ENCODE data around the gene ISYNA1.

Gene ISYNA1

DNA sequence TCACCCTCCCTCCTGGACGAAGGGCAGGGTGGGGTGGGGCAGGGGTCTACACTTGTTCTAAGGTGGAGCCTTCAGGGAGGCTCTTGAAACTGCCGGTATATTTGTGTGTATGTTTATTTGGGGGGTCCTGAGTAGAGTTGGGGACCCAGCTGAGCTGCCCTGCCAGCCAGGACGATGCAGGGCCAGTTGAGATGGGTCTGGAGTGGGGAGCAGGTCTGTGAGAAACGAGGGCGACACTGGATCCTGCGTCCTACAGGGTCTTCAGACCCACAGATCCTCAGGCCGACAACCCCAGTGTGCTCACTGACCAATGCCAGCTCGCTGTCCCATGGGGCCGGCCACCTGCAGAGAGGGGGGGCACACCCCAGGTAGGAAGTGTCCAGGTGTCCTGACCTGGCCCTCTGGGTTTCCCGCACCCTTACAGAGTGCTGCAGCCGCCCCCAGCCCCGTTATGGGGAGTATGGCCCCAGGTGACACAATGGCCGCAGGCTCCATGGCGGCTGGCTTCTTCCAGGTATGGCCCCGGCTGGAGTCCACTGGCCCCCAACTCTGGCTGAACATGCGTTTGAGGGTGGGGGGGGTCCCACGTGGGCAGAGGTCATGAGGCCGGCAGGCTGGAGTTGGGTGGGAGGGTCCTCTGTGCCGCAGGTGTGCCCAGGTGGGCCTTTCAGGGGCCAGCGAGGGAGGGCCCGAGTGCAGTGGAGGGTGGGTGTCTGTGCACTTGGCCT, 7.4 kb downstream of the ISYNA1 start:
- DNase-seq: no peak

DNA sequence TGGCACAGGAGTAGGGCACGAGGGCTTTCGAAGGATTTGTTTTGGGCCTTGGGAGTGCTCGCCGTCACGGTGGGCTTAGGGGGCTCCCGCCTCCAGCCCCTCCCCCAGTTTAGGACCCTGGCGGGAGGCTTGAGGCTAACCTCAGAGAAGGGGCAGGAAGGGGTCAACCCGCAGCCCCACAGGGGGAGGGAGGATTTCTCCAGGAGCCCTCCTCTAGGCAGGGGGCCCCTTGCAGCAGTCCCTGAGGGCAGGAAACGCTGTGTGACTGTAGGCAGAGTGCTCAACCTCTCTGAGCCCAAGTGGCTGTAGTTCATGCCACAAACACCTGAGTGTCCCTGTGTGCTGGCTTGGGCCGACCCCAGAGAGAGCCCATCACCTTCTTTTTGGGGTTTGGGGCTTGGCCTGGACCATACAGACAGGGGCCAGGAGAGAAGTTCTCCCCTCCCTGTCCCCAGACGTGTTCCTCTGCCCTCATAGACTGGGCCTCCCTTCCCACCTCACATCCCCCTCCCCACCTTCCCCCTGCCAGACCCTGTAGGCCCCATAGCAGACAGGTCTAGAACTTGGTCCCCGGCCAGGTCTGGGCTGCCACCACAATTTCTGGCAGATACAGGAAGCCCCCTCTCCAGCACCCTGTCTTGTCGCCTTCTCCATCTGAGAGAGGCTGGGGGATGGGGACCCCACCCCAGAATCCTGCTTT, 8.1 kb downstream of the ISYNA1 start:
- no peak for DNase-seq

DNA sequence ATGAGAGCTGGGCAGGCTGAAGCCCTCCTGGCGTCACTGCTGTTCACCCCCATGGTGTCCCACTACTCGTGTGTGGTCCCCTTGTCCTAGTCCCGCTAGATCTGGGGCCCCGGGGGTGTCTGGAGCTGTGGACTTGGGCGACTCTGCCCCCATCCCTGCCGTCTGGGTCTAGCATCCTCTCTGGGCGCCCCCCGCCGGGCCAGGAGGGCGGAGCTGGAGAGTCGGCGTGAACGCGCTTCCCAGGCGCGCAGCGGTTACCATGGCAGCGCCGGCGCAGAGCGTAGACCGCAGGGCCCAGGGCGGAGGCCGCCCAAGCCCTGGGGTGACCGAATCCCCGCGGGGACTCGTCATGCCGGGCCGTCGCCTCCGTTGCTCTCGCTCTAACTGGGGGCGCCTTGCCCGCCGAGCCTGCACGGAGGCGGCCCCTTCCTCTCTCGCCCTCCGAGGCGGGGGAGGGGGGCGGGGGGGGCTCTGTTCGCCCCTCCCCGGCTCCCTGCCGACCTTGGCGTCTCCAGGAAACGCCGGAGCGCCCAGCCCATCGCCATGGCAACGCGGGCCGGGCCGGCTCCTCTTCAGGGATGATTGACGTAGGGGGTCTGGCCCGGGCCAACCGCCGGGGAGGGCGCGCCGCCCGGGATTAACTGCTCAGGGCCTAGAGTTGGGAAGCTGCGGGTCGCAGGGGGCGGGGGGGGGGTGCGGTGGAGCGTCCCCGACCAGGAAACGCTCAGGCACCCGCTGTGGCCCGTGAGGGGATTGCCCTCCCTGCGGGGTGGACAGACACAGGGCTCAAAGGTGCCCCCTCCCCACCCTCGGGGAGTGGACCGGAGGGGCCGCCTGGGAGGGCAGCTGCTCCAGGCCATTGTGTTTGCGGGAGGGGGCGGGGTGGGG, 8.9 kb downstream of the ISYNA1 start:
- peak; percentile 98 for DNase-seq

DNA sequence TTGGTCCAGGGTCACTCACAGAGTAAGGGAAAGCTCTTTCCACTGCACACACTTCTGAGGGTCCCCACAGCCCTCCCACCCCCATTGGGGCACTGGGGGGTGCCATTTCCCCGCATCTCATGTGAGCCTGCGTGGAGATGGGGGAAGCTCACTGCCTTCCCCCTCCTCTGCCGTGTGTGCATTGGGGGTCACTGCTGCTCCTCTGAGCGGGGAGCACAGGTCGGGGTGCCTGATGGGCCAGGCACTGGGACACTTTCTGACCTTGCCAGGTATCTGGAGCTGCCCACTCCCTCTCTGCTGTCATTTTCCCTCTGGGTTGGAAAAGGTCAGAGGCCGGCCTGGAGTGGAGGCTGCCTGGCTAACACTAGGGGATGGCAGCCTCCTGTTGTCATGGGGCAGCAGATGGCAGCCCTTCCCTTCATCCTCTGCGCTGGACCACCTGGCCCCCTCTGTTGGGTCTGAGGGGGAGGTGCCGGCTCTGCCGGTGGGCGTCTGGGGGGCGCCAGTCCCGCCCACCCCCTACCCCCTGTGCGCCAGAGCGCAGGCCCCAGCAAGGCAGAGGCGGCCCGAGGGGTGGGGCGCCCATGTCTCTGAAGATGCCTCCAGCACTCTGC, 9.7 kb downstream of the ISYNA1 start:
- DNase-seq: peak; percentile 93

DNA sequence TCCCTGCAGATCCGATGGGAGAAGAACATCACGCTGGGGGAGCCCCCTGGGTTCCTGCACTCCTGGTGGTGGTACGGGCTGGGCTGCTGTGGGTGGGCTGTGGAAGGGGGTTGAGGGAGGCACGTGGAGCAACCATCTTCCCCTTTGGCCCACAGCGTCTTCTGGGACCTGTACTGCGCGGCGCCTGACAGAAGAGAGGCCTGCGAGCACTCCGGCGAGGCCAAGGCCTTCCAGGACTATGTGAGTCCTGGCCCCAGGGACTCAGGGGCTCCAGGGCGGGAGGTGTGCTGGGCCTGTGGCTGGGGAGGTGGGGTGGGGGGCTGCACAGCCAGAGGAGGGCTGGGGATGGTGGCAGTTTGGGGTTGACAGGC, 10.2 kb downstream of the ISYNA1 start:
- DNase-seq: no peak

DNA sequence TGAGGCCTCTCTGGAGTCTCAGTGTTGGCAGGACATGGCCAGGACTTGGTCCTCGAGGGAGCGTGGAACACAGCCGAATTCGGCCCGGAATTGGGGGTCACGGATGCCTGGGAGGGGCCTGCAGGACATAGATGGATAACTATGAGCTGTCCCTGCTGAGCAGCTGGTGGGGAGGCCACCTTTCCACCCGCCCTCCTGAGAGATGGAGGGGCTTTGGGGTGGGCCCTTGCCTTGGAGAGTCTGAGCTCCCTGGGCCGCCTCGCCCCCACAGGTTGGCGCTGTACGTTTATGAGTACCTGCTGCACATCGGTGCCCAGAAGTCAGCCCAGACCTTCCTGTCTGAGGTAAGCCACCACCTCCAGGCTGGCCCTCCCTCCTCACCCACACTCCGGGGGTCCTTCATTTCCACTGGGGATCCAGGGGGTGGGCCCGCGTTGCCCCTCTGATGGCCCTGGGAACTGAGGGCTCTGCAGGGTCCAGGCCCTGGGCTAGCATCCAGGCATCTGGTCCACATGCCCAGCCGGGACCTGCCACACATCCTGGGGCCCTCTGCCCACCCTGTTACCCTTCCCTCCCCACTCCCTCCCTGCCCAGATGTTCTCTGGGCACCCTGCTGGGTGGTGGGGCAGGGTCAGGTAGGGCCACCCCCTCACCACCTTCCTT, 10.7 kb downstream of the ISYNA1 start:
- no peak for DNase-seq

DNA sequence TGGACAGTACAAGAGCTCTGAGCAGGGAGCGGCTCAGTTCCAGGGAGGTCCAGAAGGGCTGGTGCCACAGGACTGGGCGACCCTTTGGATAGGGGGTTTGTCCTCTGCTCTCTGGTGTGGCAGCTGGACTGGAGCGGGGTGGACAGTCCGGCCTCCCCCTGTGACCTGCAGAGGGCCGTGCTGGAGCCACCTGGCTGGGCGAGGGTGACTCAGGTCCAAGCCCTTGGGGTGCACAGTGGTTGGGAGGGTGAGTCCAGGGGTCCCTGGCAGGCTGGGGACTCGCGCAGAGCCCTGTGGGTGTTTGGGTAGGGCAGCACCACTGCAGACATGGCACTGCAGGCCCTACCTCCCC, 11.5 kb downstream of the ISYNA1 start:
- no peak for DNase-seq

DNA sequence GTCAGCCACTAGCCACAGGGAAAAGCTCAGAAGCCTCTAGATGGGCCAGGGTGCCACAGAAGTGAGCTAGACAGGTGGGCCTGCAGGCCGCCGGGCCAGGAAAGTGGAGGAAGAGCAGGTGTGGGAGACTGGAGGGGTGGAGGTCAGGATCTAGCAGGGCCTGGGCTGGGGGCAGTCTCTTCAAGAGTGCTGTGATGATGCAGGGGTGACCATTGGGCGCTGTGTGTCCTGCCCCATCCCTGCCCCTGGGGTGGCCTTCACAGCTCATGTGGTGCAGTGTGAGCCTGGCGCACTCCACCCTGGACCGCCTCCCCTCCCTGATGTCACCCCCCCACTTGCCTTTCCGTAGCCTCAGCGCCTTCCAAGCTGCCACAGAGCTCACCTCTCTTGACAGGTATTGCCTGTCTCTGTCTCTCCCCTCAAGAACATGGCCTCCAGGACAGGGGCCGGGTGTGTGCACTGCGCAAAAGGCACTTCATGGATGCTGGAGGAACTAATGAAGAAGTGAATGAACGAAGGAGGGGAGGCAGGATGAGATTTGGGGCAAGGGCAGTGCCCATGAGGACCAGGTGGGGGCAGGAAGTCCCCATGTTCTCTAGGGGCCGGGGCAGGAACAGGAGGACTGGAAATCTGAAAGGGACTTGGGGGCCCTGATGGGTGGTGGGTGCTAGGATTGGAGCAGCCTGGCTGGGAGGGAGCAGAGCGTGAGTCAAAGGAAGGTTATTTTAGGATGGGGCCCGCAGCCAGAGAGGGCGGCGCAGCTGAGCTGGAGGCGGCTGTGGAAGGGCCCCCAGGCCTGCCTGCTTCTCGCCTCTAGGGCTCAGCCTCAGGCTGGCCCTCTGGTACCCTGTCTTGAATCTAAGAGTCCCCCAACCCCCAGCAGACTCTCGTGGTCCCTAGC, 12.2 kb downstream of the ISYNA1 start:
- DNase-seq: no peak

DNA sequence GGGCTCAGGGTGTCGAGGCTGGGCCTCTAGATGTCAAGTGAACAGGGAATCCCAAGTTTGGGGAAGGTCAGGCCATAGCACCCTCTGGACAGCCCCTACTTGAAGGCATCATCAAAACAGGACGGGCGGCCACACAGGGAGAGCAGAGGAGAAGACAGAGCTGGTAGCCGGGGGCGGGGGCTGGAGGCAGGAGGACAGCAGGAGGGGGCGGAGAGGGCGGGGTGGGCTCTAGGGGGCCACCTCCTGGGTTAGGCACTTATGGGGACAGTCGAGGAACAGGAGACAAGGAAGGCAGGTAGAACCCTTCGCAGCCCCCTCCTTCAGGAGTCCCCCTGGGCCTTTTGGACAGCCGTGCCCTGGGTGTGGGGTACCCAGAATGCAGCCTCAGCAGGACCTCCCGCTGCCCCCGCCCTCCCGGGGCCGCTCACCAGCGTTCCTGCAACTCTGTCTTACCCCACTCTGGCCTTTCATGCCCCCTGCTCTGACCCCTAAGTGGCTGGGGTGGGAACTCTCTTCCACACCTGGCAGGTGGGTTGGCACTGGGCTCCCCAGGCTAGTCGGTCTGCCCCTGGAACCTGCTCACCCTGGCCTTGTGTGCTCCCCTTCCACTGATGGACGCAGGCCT, 12.9 kb downstream of the ISYNA1 start:
- no peak for DNase-seq

DNA sequence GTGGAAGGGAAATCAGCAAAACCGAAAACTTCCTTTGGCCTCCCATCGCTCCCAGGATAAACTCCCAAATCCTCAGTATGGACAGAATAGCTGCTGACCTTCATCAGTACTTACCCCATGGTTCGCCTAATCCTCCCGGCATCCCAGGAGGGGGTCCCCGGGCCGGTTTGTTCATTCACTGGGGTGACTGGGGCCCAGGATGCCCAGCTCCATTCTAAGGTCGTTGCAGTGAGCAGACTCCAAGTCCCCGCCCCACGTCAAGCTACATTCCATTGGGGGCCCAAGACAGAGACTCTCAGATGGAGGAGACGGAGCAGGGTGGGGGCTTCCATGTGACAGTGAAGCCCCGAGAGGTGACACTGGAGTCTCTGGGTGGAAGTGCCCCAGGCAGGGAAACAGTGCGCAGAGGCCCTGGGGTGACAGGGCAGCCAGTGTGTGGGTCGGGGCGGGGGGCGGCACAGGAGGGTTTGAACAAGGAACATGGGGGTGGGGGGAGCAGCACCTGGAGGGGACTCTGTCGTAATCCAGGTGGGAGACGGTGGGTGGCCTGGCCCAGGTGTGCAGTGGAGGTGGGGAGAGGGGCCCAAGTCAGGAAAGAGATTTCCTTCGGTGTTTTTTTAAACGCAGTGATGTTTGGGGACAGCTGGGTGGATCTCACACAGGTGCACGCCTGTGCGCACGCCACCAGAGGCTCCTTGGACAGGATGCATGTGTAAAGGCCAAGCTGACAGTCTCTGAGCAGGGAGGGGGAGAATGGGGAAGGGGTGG, 13.6 kb downstream of the ISYNA1 start:
- no peak for DNase-seq

DNA sequence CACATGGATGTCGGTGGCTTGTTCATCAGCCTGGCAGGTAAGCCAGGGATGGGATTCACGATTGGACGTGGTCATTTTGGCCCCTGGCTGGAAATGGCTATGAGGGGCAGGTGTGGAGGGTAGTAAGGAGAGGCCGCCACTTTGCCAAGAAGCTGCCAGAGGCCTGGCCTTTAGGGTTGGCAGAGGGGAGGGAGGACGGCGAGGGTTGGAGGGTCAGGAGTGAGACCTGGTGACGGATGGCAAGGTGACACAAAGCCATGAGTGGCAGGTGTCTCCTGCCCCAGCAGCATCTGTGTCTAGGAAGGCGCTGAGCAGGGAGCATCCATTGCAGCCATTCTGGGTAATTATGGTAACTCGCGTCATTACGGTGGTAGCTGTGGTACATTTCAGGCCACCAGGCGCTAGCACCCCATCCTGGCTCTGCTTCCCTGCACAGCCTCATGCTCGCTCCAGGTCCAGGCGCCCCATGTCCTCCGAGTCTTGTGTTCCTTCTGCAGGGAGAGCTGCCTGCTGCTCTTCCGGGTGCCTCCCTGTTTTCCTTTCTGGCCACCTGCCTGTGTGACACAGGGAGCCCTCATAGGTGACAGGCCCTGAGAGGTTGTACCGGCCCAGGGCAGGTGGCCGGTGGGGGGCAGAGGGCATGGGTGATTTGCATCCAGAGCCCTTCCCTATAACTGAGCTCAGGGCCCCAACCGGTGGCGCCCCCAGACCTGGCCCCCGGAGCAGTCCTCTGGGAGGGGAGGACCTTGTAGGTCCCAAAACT, 14.5 kb downstream of the ISYNA1 start:
- no peak for DNase-seq

DNA sequence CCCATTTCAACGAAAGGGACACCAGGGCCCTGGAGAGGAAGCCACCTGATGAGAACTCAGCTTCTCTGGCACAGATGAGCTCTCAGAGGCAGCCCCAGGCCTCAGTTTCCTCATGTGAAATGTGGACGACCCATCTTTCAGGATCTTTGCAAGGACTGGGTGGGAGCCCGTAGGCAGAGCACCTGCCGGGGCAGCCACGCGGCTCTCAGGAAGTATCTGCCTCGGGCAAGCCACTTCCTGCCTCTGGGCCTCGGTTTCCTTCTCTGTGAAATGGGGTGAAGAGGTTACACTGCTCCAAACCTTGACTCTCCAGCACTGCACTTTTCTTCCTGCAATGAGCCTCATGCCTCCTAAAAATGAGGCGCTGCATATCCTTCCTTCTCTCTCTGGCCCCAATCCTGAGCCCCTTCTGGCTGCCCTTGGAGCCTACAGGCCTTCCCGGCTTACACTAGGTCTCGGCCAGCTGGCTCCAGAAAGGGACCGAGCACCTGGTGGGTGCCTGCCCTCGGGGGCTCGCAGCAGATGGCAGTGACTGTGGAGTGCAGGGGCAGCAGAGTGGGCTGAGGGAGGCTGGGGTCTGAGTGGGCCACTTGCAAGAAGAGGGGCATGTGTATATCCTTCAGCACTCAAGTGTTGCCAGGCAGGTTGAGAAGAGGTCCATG, 15.3 kb downstream of the ISYNA1 start:
- DNase-seq: no peak

DNA sequence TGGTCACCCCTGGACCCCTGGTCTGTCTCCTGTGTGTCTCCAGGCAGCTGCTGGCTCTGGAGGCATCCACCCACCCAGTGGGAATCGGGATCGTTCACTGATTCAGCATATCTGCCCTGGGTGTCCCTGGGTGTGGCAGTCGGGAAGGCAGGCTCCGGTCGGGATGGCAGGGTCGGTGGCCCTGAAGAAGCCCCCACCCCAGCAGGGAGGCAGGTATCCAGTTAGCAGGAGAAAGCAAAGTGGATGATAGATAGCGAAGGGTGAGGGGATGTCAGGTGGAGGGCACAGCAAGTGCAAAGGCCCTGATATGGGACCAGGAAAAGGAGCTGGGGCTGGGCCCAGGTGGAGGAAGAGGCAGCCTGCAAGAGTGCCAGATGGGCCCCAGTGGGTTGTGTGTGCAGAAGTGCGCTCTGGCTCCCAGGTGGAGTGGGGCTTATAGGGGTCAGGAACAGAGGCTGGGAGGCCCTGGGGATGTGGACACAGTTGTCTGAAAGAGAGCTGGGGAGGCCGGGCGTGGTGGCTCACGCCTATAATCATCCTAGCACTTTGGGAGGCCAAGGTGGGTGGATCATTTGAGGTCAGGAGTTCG, 16.5 kb downstream of the ISYNA1 start:
- peak; percentile 65 for DNase-seq

DNA sequence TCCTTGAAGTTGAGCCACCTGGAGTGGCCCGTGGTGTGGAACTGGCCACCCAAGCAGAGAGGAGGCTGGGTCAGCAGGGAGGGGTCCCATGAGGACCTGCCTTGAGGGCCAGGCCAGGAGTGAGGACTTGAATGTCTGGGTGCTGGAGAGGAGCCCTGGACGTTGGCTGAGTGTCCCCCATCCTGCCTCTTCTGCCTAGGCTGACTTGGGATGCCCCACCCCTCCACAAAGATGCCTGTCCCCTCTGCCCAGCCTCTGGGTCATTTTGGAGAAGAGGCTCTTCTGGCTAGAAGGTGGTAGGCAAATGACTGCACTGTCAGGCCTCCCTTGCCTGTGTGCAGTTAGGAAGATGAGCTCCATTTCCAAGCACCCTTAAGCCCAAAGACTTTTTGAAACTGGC, 17.0 kb downstream of the ISYNA1 start:
- DNase-seq: no peak

DNA sequence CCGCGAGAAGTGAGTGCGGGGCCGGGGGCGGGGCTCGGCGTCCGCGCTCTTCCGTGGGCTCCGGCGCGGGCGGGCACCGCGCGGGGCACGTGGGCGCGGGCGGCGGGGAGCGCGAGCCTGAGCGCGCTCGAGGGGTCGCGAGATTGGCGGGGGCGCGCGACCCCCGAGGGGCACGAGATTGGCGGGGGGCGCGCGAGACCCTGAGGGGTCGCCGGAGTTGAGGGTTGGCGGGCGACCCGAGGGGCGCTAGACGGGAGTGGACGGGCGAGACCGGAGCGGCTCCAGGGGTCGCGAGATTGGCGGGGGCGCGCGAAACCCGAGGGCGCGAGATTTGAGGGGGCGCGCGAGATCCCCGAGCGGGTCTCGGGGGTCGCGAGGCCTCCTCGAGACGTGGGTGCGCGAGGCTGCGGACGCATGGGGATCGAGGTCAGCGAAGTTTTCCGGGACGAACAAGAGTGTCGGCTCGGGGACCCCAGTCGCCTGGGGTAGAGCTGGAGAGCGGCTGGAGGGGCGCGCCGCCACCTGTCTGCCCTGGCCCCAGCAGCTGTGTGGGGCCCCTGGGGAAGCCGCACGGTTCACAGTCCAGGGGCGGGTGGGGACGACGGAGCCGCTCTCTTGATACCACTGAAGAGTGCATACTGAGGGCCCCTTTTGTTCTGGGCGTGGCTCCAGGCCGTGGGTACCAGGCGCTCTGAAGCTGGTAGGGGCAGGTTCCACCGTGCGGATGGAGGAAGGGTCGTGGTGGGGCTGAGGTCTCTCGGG, 18.1 kb downstream of the ISYNA1 start:
- peak; percentile 82 for DNase-seq

DNA sequence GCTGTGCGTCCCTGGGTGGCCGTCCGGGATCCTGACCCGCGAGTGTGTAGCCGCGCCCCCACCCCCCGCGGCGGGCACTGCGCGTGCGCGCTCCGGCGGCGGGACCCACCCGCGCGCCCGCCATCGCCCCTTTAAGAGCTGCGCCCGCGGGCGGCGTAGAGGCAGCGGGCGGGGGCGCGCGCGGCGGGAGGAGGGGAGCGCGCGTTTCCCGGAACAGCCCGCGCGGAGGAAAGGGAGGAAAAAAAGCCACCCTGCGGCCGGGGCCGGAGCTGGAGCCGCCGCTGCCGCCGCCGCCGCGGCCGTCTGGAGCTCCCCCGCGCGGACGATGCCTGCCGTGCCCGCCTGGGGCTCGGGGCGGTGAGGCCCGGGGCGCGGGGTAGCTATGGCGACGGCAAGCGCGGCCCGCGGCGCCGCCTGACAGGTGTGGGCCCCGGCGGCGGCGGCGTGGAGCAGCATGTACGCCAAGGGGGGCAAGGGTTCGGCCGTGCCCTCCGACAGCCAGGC, 18.7 kb downstream of the ISYNA1 start, which contains the start of gene SSBP4:
Gene SSBP4, plus strand, starts transcription at position 204 of the 504 bp plus-strand sequence. Its CDS starts 251 bp downstream, at position 455.
- peak; percentile 91 for DNase-seq

DNA sequence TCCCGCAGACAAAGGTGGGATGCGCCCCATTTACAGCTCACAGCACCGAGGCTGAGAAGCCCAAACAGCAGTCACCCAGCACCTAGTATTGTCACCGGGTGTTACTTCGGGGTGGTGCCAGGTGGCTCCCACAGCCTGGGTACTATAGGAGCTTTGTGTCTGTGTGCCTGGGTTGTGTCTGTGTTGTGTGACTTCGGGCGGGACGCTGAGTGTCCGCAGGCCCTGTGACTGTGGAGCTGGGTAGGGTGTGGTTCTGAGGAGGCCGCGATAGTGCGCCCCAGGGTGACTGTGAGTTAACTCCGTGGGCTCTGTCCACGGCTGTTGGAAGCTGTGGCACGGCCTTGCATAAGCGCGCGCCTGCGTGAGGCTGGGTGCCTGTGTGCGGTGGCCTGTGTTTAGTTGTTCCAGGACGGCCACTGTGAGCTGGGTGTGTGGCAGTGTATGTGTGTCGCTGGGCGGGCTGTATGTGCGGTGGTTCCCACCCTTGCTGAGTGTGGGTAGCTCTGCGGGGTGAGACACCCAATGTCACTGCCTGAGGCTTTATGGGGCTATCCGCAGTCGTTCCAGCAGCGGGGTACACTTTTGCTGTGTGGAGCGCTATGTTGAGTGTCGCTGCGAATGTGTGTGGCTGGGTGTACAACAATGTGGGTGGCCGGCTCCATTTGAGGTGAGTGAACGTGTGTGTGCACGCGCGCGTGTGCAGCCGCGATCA, 19.3 kb downstream of the ISYNA1 start:
- no peak for DNase-seq
